Neural cell (in vitro differentiated cells): ENCODE data around the gene ERFL. TPM values are rescaled to one million over a fixed set of nuclear protein-coding genes. Genes with fewer than 3 reads are reported as not detected.

Experiments used
- H2AFZ ChIP-seq: fragments of 200-600, 300-800 bp; sonication (generic), shearing (Covaris generic); 2 replicates; pipeline ENCODE4 v1.6.0; 2014; ENCODE audit warnings: low read depth, mild to moderate bottlenecking, antibody characterized with exemption, low read length, moderate library complexity
- H3F3A ChIP-seq: fragments of 200-600 bp; shearing (Covaris generic); 2 replicates; pipeline ENCODE4 v1.6.1; 2016; ENCODE audit warnings: mild to moderate bottlenecking, moderate library complexity, mixed read lengths, antibody characterized with exemption, low read length; ENCODE audit not compliant: insufficient read depth, poor library complexity, severe bottlenecking
- H3K27ac ChIP-seq: fragments of 200-600, 300-800 bp; sonication (generic), shearing (Covaris generic); 2 replicates; pipeline ENCODE4 v1.5.1; 2014; ENCODE audit warnings: mild to moderate bottlenecking, low read length, moderate library complexity
- H3K27me3 ChIP-seq: fragments of 300-800, 200-600 bp; sonication (generic), shearing (Covaris generic); 2 replicates; pipeline ENCODE4 v1.6.0; 2014; ENCODE audit warnings: mild to moderate bottlenecking, low read depth, low read length, moderate library complexity; ENCODE audit not compliant: insufficient read depth
- H3K36me3 ChIP-seq: fragments of 300-800, 200-600 bp; sonication (generic), shearing (Covaris generic); 2 replicates; pipeline ENCODE4 v1.5.1; 2014; ENCODE audit warnings: mild to moderate bottlenecking, antibody characterized with exemption, low read length, moderate library complexity; ENCODE audit not compliant: insufficient read depth
- H3K4me2 ChIP-seq: fragments of 300-800, 200-600 bp; sonication (generic), shearing (Covaris generic); 2 replicates; pipeline ENCODE4 v1.6.0; 2014; ENCODE audit warnings: mild to moderate bottlenecking, low read length
- H3K4me3 ChIP-seq: fragments of 300-800, 200-600 bp; sonication (generic), shearing (Covaris generic); 2 replicates; pipeline ENCODE4 v1.5.1; 2014; ENCODE audit warnings: mild to moderate bottlenecking, low read length, moderate library complexity
- H3K79me2 ChIP-seq: fragments of 200-600 bp; shearing (Covaris generic); replicated peaks from 2 replicates; pipeline ENCODE4 v1.6.0; 2014; ENCODE audit warnings: mild to moderate bottlenecking, low read length, moderate library complexity; ENCODE audit not compliant: insufficient read depth
- H3K9ac ChIP-seq: fragments of 300-800, 200-600 bp; sonication (generic), shearing (Covaris generic); 2 replicates; pipeline ENCODE4 v1.6.1; 2016; ENCODE audit warnings: mild to moderate bottlenecking, low read length, mixed read lengths
- H3K9me2 ChIP-seq: fragments of 200-600 bp; shearing (Covaris generic); 2 replicates; pipeline ENCODE4 v1.6.1; 2016; ENCODE audit warnings: mild to moderate bottlenecking, low read length, mixed read lengths; ENCODE audit not compliant: insufficient read depth
- H3K9me3 ChIP-seq: fragments of 200-600, 300-800 bp; sonication (generic), shearing (Covaris generic); 2 replicates; pipeline ENCODE4 v1.6.1; 2016; ENCODE audit warnings: mild to moderate bottlenecking, mixed run types, low read length, moderate library complexity, mixed read lengths
- H4K20me1 ChIP-seq: fragments of 200-600 bp; shearing (Covaris generic); 2 replicates; pipeline ENCODE4 v1.6.1; 2016; ENCODE audit warnings: mild to moderate bottlenecking, mixed run types; ENCODE audit not compliant: insufficient read depth
- CTCF ChIP-seq: fragments of 450-650 bp; IDR thresholded peaks from 2 replicates; pipeline ENCODE4 v1.5.1; 2014; ENCODE audit warnings: antibody characterized with exemption, mild to moderate bottlenecking, moderate library complexity; ENCODE audit not compliant: poor library complexity, severe bottlenecking
- EP300 ChIP-seq: fragments of 450-650 bp; conservative IDR thresholded peaks from 2 replicates; pipeline ENCODE4 v1.6.1; 2014; ENCODE audit warnings: antibody characterized with exemption, mild to moderate bottlenecking, moderate library complexity; ENCODE audit not compliant: poor library complexity, severe bottlenecking
- EZH2 ChIP-seq: fragments of 200-600, 300-800 bp; shearing (Covaris generic), sonication (generic); IDR thresholded peaks from 2 replicates; pipeline ENCODE4 v1.6.1; 2014; ENCODE audit warnings: antibody characterized with exemption, low read length, borderline replicate concordance, mild to moderate bottlenecking; ENCODE audit not compliant: insufficient read depth, poor library complexity, severe bottlenecking
- MXI1 ChIP-seq: fragments of 450-650 bp; conservative IDR thresholded peaks from 2 replicates; pipeline ENCODE4 v1.6.1; 2014; ENCODE audit warnings: antibody characterized with exemption, mild to moderate bottlenecking; ENCODE audit not compliant: poor library complexity, severe bottlenecking
- POLR2AphosphoS5 ChIP-seq: IDR thresholded peaks from 2 replicates; pipeline ENCODE4 v1.6.1; 2012
- REST ChIP-seq: IDR thresholded peaks from 2 replicates; pipeline ENCODE4 v1.6.1; 2012; ENCODE audit warnings: borderline replicate concordance
- SMC3 ChIP-seq: fragments of 450-650 bp; conservative IDR thresholded peaks from 2 replicates; pipeline ENCODE4 v1.6.1; 2014; ENCODE audit warnings: antibody characterized with exemption, mild to moderate bottlenecking, moderate library complexity; ENCODE audit not compliant: poor library complexity
- TAF1 ChIP-seq: IDR thresholded peaks from 2 replicates; pipeline ENCODE4 v1.6.1; 2012; ENCODE audit warnings: low read depth
- polyA plus RNA-seq: library from polyadenylated mRNA; depleted of rRNA; stranded (reverse); fragments of >200 nt; gene quantifications from 2 replicates; pipeline ENCODE4 v1.2.3, GENCODE V29; 2014

Gene ERFL
- polyA plus RNA-seq, 1 donor from 2014 or later: 0.31 TPM

GRCh38 chr19:41872384-41872774 lies 55.9 kb downstream of the ERFL start:
- Histone ChIP-seq H3K4me3 (no peak overlapping the region), H3K4me2 (no peak overlapping the region), H3K9ac (no peak overlapping the region), H4K20me1 (no peaks in the 10 kb centered on the region), H3K27ac (no peak overlapping the region), H3K36me3 (no peaks in the 10 kb centered on the region), H3K9me2 (no peaks in the 10 kb centered on the region), H3K79me2 (no peaks in the 10 kb centered on the region), H3K27me3 (no peaks in the 10 kb centered on the region), H3F3A (no peaks in the 10 kb centered on the region), H3K9me3 (no peaks in the 10 kb centered on the region), H2AFZ (no peak overlapping the region)
- no peak for TF ChIP-seq EP300
- TF ChIP-seq POLR2AphosphoS5: no peak
- no peak for TF ChIP-seq MXI1

- Histone ChIP-seq H3K27ac (no peak overlapping the region), H4K20me1 (no peaks in the 10 kb centered on the region)
- TF ChIP-seq EP300: no peak
- TF ChIP-seq EZH2: no peak
Observed at GRCh38 chr19:41871573-41872383, 56.5 kb downstream of the ERFL start.

GRCh38 chr19:41870401-41870873 lies 57.8 kb downstream of the ERFL start:
- H3F3A ChIP-seq: no peaks in the 10 kb centered on the region
- H3K27me3 ChIP-seq: no peaks in the 10 kb centered on the region
- H3K79me2 ChIP-seq: no peaks in the 10 kb centered on the region
- no peaks in the 10 kb centered on the region for H3K9me2 ChIP-seq
- no peak for TF ChIP-seq TAF1
- no peak for TF ChIP-seq EZH2
- TF ChIP-seq SMC3: no peak
- no peak for TF ChIP-seq MXI1
- no peak for TF ChIP-seq CTCF
- TF ChIP-seq POLR2AphosphoS5: no peak
- TF ChIP-seq REST: no peak
- no peak for TF ChIP-seq EP300
- no peak overlapping the region for H3K9ac ChIP-seq
- no peaks in the 10 kb centered on the region for H4K20me1 ChIP-seq
- no peak overlapping the region for H3K4me3 ChIP-seq
- H3K9me3 ChIP-seq: no peaks in the 10 kb centered on the region
- H3K4me2 ChIP-seq: no peak overlapping the region
- no peaks in the 10 kb centered on the region for H3K36me3 ChIP-seq
- H2AFZ ChIP-seq: no peak overlapping the region
- H3K27ac ChIP-seq: no peak overlapping the region

More at GRCh38 chr19:41871573-41872383, 56.5 kb downstream of the ERFL start:
- Histone ChIP-seq H3F3A (no peaks in the 10 kb centered on the region), H3K9me3 (no peaks in the 10 kb centered on the region), H3K9ac (no peak overlapping the region), H3K4me2 (no peak overlapping the region), H2AFZ (no peak overlapping the region), H3K4me3 (no peak overlapping the region), H3K9me2 (no peaks in the 10 kb centered on the region), H3K36me3 (no peaks in the 10 kb centered on the region), H3K79me2 (no peaks in the 10 kb centered on the region), H3K27me3 (no peaks in the 10 kb centered on the region)
